ENCODE results near the gene HSPA14. TPM values are rescaled to one million over a fixed set of nuclear protein-coding genes. Genes with fewer than 3 reads are reported as not detected.
"Not testable (repeated sequence)": the region's sequence is repeated elsewhere in the genome, so short reads cannot be mapped to it uniquely, and the experiment has no call there.

HSPA14 gene
- polyA plus RNA-seq, 1 donor: 14.9 TPM

DNA sequence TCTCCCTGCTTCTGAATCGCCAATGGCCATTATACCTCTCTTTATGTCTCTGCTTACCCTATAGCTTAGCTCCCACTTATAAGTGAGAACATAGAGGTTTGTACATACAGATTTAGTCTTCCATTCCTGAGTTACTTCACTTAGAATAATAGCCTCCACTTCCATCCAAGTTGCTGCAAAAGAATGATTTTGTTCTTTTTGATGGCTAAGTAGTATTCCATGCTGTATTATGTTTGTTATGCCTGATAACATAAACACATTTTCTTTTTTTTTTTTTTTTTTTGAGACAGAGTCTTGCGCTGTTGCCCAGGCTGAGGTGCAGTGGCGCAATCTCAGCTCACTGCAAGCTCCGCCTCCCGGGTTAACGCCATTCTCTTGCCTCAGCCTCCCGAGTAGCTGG, 21.4 kb upstream of the HSPA14 start:
- H3K27ac ChIP-seq (ENCODE audit: low read length); H3K4me1 ChIP-seq (ENCODE audit: control insufficient read depth, insufficient read depth, low read length); H3K4me3 ChIP-seq (ENCODE audit: low read length); H3K9me3 ChIP-seq (ENCODE audit: control insufficient read depth, low read depth, low read length); H3K36me3 ChIP-seq (ENCODE audit: control insufficient read depth, insufficient read depth, low read length); DNase-seq; H3K27me3 ChIP-seq (ENCODE audit: control insufficient read depth, insufficient read depth, low read length): not testable (repeated sequence)
- no CpG with 5 or more reads among the region's 7 CpGs for WGBS (ENCODE audit: insufficient coverage, low lambda C conversion rate)

DNA sequence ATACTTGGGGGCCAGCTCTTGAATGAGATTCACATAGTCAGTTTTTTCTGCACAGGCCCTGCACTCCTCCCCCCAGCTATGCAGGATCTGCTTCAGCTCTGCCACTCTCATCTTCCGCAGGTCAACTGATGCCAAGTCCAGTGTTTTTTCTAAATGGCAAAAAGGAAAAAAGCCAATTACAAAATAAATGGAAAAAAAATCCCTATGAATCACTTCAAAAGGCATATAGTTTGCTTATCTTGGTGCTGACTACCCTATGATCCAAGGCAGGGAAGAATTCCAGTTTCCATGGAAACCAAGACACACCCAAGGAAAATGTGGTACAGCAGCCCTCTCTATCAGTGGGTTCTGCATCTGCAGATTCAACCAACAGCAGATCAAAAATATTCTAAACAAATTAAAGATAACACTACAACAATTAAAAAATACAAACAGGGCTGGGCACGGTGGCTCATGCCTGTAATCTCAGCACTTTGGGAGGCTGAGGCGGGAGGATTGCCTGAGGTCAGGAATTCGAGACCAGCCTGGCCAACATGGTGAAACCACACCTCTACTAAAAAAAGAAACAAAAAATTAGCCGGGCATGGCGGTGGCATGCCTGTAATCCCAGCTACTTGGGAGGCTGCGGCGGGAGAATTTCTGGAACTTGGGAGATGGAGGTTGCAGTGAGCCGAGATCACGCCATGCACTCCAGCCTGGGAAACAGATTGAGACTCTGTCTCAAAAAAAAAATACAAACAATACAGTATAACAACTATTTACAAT, 17.9 kb upstream of the HSPA14 start:
- no peaks in the 10 kb centered on the region for H3K4me1 ChIP-seq (ENCODE audit: control insufficient read depth, insufficient read depth, low read length)
- no peaks in the 10 kb centered on the region for H3K27me3 ChIP-seq (ENCODE audit: control insufficient read depth, insufficient read depth, low read length)
- peak in 1 of 2 donors; percentile 24 for DNase-seq
- H3K36me3 ChIP-seq (ENCODE audit: control insufficient read depth, insufficient read depth, low read length): no peaks in the 10 kb centered on the region
- 83% methylated on average over 1 of the region's 10 CpGs for WGBS (ENCODE audit: insufficient coverage, low lambda C conversion rate)
- H3K27ac ChIP-seq (ENCODE audit: low read length): no peak overlapping the region
- H3K4me3 ChIP-seq (ENCODE audit: low read length): no peak overlapping the region
- H3K9me3 ChIP-seq (ENCODE audit: control insufficient read depth, low read depth, low read length): no peaks in the 10 kb centered on the region

DNA sequence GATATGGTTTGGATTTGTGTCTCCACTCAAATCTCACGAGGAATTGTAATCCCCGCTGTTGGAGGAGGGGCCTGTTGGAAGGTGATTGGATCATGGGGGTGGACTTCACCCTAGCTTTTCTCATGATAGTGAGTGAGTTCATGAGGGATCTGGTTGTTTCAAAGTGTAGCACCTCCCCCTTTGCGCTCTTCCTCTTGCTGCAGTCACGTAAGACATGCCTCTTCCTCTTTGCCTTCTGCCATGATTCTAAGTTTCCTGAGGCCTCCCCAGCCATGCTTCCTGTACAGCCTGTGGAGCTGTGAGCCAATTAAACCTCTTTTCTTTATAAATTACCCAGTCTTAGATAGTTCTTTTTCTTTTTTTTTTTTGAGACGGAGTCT, 17.3 kb upstream of the HSPA14 start:
- Histone ChIP-seq H3K27me3 (ENCODE audit: control insufficient read depth, insufficient read depth, low read length) (no peaks in the 10 kb centered on the region), H3K4me3 (ENCODE audit: low read length) (no peak overlapping the region), H3K9me3 (ENCODE audit: control insufficient read depth, low read depth, low read length) (no peaks in the 10 kb centered on the region), H3K27ac (ENCODE audit: low read length) (no peak overlapping the region), H3K4me1 (ENCODE audit: control insufficient read depth, insufficient read depth, low read length) (no peaks in the 10 kb centered on the region), H3K36me3 (ENCODE audit: control insufficient read depth, insufficient read depth, low read length) (no peaks in the 10 kb centered on the region)
- DNase-seq: peak in 1 of 2 donors; percentile 29
- WGBS (ENCODE audit: insufficient coverage, low lambda C conversion rate): no CpG with 5 or more reads among the region's 5 CpGs

DNA sequence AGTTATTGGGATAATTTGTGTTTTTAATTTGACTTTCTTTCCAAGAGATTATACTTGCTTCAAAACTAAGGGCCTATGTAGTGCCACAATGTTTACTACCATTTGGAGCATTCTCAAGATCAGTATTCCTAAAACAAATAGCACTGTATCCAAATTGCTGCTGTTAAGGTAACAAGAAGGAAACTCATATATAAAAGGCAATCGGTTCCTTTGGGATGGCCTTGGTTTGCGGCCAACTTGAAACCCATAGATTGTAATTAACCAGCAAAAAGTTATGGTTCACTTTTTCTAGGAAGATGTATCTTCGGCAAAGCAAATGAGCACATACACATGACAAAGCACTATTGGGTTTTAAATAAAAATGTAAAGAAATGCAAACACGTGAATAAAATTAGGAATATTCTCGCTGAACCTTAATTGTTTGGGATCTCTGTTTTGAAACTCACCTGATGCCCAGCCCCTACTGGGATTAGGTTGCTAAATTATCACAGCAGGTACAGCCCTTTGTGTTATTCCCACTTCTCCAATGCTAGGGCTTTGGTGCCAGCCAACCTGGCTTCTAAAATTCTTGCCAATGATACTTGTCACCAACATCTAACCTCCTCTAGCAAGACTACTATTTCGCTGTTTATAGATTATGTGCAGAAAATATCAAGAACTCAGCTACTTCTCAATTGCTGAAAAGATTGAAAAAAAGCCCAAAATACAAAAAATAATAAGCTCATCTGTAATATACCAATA, 16.3 kb upstream of the HSPA14 start:
- Histone ChIP-seq H3K4me3 (ENCODE audit: low read length) (no peak overlapping the region), H3K4me1 (ENCODE audit: control insufficient read depth, insufficient read depth, low read length) (no peaks in the 10 kb centered on the region), H3K9me3 (ENCODE audit: control insufficient read depth, low read depth, low read length) (no peaks in the 10 kb centered on the region), H3K27me3 (ENCODE audit: control insufficient read depth, insufficient read depth, low read length) (no peaks in the 10 kb centered on the region), H3K27ac (ENCODE audit: low read length) (no peak overlapping the region), H3K36me3 (ENCODE audit: control insufficient read depth, insufficient read depth, low read length) (no peaks in the 10 kb centered on the region)
- WGBS (ENCODE audit: insufficient coverage, low lambda C conversion rate): 93% methylated on average over 4 of the region's 6 CpGs
- no peak for DNase-seq

DNA sequence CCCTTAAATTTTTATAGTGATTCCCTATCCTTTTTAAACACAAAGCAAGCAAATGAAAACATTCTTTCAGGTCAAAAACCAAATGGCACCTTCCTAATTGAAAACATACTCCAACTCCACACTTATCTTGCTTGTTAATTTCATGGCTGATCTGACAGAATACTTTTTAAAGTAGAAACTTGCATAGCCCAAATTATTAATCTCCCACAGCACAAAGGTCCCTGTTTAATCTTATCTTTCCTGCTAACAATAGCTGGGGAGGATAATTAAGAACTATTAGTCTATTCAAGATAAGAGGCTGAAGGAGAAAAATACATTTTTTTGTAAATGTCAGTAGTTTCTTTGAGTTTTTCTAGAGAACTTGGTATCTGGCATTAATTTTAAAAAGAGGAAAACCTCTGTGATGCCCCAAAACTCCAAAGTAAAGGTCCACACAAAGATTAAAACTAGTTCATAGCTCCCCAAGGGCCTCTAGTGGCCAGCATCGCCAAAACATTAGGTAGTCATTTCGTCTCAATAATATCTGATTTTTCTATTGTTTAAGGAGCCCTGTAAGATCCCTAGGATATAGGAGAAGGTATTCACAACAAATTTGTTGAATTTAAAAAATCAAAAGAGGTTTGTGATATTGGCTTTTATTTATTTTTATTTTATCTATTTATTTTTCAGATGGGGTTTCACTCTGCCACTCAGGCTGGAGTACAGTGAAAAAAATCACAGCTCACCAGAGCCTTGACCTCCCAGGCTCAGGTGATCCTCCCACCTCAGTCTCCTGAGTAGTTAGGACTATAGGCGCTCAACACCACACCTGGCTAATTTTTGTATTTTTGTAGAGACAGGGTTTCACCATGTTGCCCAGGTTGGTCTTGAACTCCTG, 15.0 kb upstream of the HSPA14 start:
- no peak for DNase-seq
- H3K27me3 ChIP-seq (ENCODE audit: control insufficient read depth, insufficient read depth, low read length): no peaks in the 10 kb centered on the region
- H3K9me3 ChIP-seq (ENCODE audit: control insufficient read depth, low read depth, low read length): no peaks in the 10 kb centered on the region
- H3K4me1 ChIP-seq (ENCODE audit: control insufficient read depth, insufficient read depth, low read length): no peaks in the 10 kb centered on the region
- H3K4me3 ChIP-seq (ENCODE audit: low read length): no peak overlapping the region
- H3K27ac ChIP-seq (ENCODE audit: low read length): no peak overlapping the region
- no CpG with 5 or more reads among the region's 3 CpGs for WGBS (ENCODE audit: insufficient coverage, low lambda C conversion rate)
- no peaks in the 10 kb centered on the region for H3K36me3 ChIP-seq (ENCODE audit: control insufficient read depth, insufficient read depth, low read length)

- DNase-seq: no peak
- WGBS (ENCODE audit: insufficient coverage, low lambda C conversion rate): 100% methylated on average over 1 of the region's 3 CpGs
- Histone ChIP-seq H3K4me3 (ENCODE audit: low read length) (no peak overlapping the region), H3K27ac (ENCODE audit: low read length) (no peak overlapping the region), H3K9me3 (ENCODE audit: control insufficient read depth, low read depth, low read length) (no peaks in the 10 kb centered on the region), H3K4me1 (ENCODE audit: control insufficient read depth, insufficient read depth, low read length) (no peaks in the 10 kb centered on the region), H3K27me3 (ENCODE audit: control insufficient read depth, insufficient read depth, low read length) (no peaks in the 10 kb centered on the region), H3K36me3 (ENCODE audit: control insufficient read depth, insufficient read depth, low read length) (no peaks in the 10 kb centered on the region)
Measured at GRCh38 chr10:14823966-14824365, 14.1 kb upstream of the HSPA14 start.

DNA sequence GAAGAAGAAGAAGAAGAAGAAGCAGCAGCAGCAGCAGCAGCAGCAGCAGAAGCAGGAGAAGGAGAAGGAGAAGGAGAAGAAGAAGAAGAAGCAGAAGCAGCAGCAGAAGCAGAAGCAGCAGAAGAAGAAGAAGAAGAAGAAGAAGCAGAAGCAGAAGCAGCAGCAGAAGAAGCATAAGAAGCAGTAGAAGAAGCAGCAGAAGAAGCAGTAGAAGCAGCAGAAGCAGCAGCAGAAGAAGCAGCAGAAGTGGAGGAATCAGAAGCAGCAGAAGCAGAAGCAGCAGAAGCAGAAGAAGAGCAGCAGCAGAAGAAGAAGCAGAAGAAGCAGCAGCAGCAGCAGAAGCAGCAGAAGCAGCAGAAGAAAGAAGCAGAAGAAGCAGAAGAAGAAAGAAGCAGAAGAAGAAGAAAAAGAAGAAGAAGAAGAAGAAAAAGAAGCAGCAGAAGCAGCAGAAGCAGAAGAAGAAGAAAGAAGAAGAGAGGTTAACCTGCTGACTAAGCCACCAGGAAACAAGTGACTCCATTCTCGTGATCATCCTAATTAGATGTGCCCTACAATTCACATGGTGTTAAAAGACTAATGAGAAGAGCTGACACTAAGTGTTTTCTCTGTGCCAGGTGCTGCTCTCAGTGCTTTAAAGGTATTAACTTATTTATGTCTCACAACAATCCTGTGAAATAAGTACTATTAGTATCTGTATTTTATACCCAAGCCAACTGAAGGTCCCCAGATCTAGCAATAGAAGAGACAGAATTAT, 11.9 kb upstream of the HSPA14 start:
- Histone ChIP-seq H3K27me3 (ENCODE audit: control insufficient read depth, insufficient read depth, low read length) (no peaks in the 10 kb centered on the region), H3K4me3 (ENCODE audit: low read length) (no peak overlapping the region), H3K36me3 (ENCODE audit: control insufficient read depth, insufficient read depth, low read length) (no peaks in the 10 kb centered on the region), H3K4me1 (ENCODE audit: control insufficient read depth, insufficient read depth, low read length) (no peaks in the 10 kb centered on the region), H3K9me3 (ENCODE audit: control insufficient read depth, low read depth, low read length) (no peaks in the 10 kb centered on the region), H3K27ac (ENCODE audit: low read length) (no peak overlapping the region)
- no peak for DNase-seq
- WGBS (ENCODE audit: insufficient coverage, low lambda C conversion rate): no CpG with 5 or more reads among the region's 1 CpG

DNA sequence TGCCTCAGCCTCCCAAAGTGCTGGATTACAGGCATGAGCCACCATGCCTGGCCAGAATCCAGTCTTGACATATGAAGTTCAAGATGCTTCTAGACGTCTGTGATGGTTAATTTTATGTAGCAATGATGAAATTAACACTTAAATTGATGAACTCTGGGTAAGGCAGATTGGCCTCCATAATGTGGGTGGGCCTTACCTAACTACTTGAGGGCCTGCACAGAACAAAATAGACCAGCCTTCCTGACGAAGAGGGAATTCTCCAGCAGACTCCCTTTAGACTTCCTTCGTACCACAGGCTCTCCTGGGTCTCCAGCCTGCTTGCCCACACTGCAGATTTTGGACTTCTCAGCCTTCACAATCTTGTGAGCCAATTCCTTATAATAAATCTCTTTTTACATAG, 5.0 kb upstream of the HSPA14 start:
- H3K27ac ChIP-seq (ENCODE audit: low read length): no peak overlapping the region
- H3K9me3 ChIP-seq (ENCODE audit: control insufficient read depth, low read depth, low read length): no peaks in the 10 kb centered on the region
- no peak for DNase-seq
- WGBS (ENCODE audit: insufficient coverage, low lambda C conversion rate): no CpG with 5 or more reads among the region's 3 CpGs
- H3K4me1 ChIP-seq (ENCODE audit: control insufficient read depth, insufficient read depth, low read length): no peaks in the 10 kb centered on the region
- no peaks in the 10 kb centered on the region for H3K27me3 ChIP-seq (ENCODE audit: control insufficient read depth, insufficient read depth, low read length)
- H3K36me3 ChIP-seq (ENCODE audit: control insufficient read depth, insufficient read depth, low read length): no peaks in the 10 kb centered on the region
- no peak overlapping the region for H3K4me3 ChIP-seq (ENCODE audit: low read length)

GRCh38 chr10:14836208-14836607, 1.9 kb upstream of the HSPA14 start:
- Histone ChIP-seq H3K9me3 (ENCODE audit: control insufficient read depth, low read depth, low read length) (no peaks in the 10 kb centered on the region), H3K4me3 (ENCODE audit: low read length) (no peak overlapping the region), H3K4me1 (ENCODE audit: control insufficient read depth, insufficient read depth, low read length) (no peaks in the 10 kb centered on the region), H3K36me3 (ENCODE audit: control insufficient read depth, insufficient read depth, low read length) (peaks cover 4% of the 10 kb centered on the region), H3K27ac (ENCODE audit: low read length) (no peak overlapping the region), H3K27me3 (ENCODE audit: control insufficient read depth, insufficient read depth, low read length) (no peaks in the 10 kb centered on the region)
- 100% methylated on average over 1 of the region's 2 CpGs for WGBS (ENCODE audit: insufficient coverage, low lambda C conversion rate)
- no peak for DNase-seq
